IMR-90 (cell line): Measurements from ENCODE around the gene CNFN. TPM values are rescaled to one million over a fixed set of nuclear protein-coding genes. Genes with fewer than 3 reads are reported as not detected.

Experiments
- ATAC-seq: fragments of 200-7000 bp; cut with Tn5 transposase; 2 replicates; pipeline ENCODE4 v1.9.1; 2020; ENCODE audit warnings: low read depth, mild to moderate bottlenecking, moderate library complexity
- BruUV-seq: library from RNA; stranded (reverse); fragments of 400-500 nt; replicated peaks from 2 replicates; lab custom pipeline; 2021; lab: Mats Ljungman, UMichigan
- CTCF ChIA-PET: fragments of 300-600 bp; formaldehyde crosslinking; extraction: SDS; loops from one replicate; lab custom pipeline; 2021; ENCODE audit warnings: antibody characterized with exemption; lab: Yijun Ruan, JAX
- POLR2A ChIA-PET: fragments of 300-600 bp; sonication (Branson Sonifier 250); formaldehyde crosslinking; loops from one replicate; lab custom pipeline; 2022; ENCODE audit warnings: antibody characterized with exemption; ENCODE audit not compliant: unreplicated experiment; lab: Charles Lee
- DNase-seq: peaks from one replicate; pipeline ENCODE4 v3.0.0; 2013
- H2AFZ ChIP-seq: replicated peaks from 2 replicates; pipeline ENCODE3; 2013; ENCODE audit warnings: low read length, mild to moderate bottlenecking; ENCODE audit not compliant: poor library complexity
- H2AK5ac ChIP-seq: 2 replicates; pipeline ENCODE4 v1.6.1; 2013; ENCODE audit warnings: low read depth, low read length, inconsistent platforms
- H2AK9ac ChIP-seq: replicated peaks from 2 replicates; pipeline ENCODE3; 2013; ENCODE audit warnings: mild to moderate bottlenecking, low read depth, low read length, moderate library complexity; ENCODE audit not compliant: poor library complexity
- H2BK120ac ChIP-seq: 2 replicates; pipeline ENCODE4 v1.6.1; 2013; ENCODE audit warnings: low read depth, low read length, inconsistent platforms
- H2BK15ac ChIP-seq: 3 replicates; pipeline ENCODE4 v1.6.1; 2013; ENCODE audit warnings: low read depth, low read length, inconsistent platforms
- H2BK20ac ChIP-seq: 2 replicates; pipeline ENCODE4 v1.6.1; 2013; ENCODE audit warnings: low read depth, mild to moderate bottlenecking, inconsistent platforms, low read length, moderate library complexity
- H2BK5ac ChIP-seq: 2 replicates; pipeline ENCODE4 v1.6.1; 2013; ENCODE audit warnings: mild to moderate bottlenecking, low read depth, low read length, inconsistent platforms; ENCODE audit not compliant: poor library complexity, severe bottlenecking
- H3K14ac ChIP-seq: replicated peaks from 2 replicates; pipeline ENCODE4 v1.6.1; 2013; ENCODE audit warnings: low read depth, low read length, inconsistent platforms
- H3K18ac ChIP-seq: 2 replicates; pipeline ENCODE4 v1.6.1; 2013; ENCODE audit warnings: low read depth, low read length, control low read depth
- H3K23ac ChIP-seq: 2 replicates; pipeline ENCODE4 v1.6.1; 2013; ENCODE audit warnings: low read depth, low read length, inconsistent platforms
- H3K27ac ChIP-seq: 2 replicates; pipeline ENCODE4 v1.5.1; 2013; ENCODE audit warnings: mild to moderate bottlenecking, control low read depth, low read length; ENCODE audit not compliant: insufficient read depth
- H3K27me3 ChIP-seq: 2 replicates; pipeline ENCODE4 v1.6.1; 2013; ENCODE audit warnings: low read length; ENCODE audit not compliant: control insufficient read depth, insufficient read depth
- H3K36me3 ChIP-seq: 2 replicates; pipeline ENCODE4 v1.6.1; 2013; ENCODE audit warnings: low read length, mixed read lengths; ENCODE audit not compliant: control insufficient read depth, insufficient read depth
- H3K4ac ChIP-seq: 2 replicates; pipeline ENCODE4 v1.6.1; 2013; ENCODE audit warnings: low read depth, low read length, inconsistent platforms
- H3K4me1 ChIP-seq: 2 replicates; pipeline ENCODE4 v1.6.1; 2013; ENCODE audit warnings: low read length, mixed read lengths; ENCODE audit not compliant: control insufficient read depth, insufficient read depth
- H3K4me2 ChIP-seq: 2 replicates; pipeline ENCODE4 v1.6.1; 2013; ENCODE audit warnings: low read depth, mild to moderate bottlenecking, control low read depth, low read length, moderate library complexity
- H3K4me3 ChIP-seq: 2 replicates; pipeline ENCODE4 v1.5.1; 2013; ENCODE audit warnings: low read depth, mild to moderate bottlenecking, control low read depth, low read length, moderate library complexity; ENCODE audit not compliant: insufficient read depth
- H3K56ac ChIP-seq: 2 replicates; pipeline ENCODE4 v1.6.1; 2013; ENCODE audit warnings: low read length, inconsistent platforms; ENCODE audit not compliant: insufficient read depth; ENCODE audit errors: extremely low read depth
- H3K79me1 ChIP-seq, 2 experiments: 2 replicates each; pipeline ENCODE4 v1.6.1; 2013; ENCODE audit warnings: low read length in 2 of 2, inconsistent platforms in 1 of 2, low read depth in 1 of 2
- H3K9ac ChIP-seq: 2 replicates; pipeline ENCODE4 v1.6.1; 2013; ENCODE audit warnings: low read depth, low read length, control low read depth
- H3K9me1 ChIP-seq: 2 replicates; pipeline ENCODE4 v1.6.1; 2013; ENCODE audit warnings: low read length, inconsistent platforms; ENCODE audit not compliant: insufficient read depth
- H3K9me3 ChIP-seq: 2 replicates; pipeline ENCODE4 v1.6.1; 2013; ENCODE audit warnings: low read length; ENCODE audit not compliant: control insufficient read depth, insufficient read depth
- H4K20me1 ChIP-seq: 2 replicates; pipeline ENCODE4 v1.6.1; 2013; ENCODE audit warnings: low read length, inconsistent platforms; ENCODE audit not compliant: insufficient read depth
- H4K5ac ChIP-seq: 2 replicates; pipeline ENCODE4 v1.6.1; 2013; ENCODE audit warnings: mild to moderate bottlenecking, low read depth, low read length, control low read depth
- H4K8ac ChIP-seq, 2 experiments: 2 replicates each; pipeline ENCODE4 v1.6.1; 2013; ENCODE audit warnings: low read depth in 2 of 2, low read length in 2 of 2, control low read depth in 1 of 2, inconsistent platforms in 1 of 2
- H4K91ac ChIP-seq: 2 replicates; pipeline ENCODE4 v1.6.1; 2013; ENCODE audit warnings: low read depth, low read length, inconsistent platforms; ENCODE audit not compliant: insufficient read depth
- CEBPB ChIP-seq: IDR thresholded peaks from 2 replicates; pipeline ENCODE4 v1.6.1; 2012; ENCODE audit warnings: low read depth, low read length, improper control_type of control experiment
- CHD1 ChIP-seq: IDR thresholded peaks from 2 replicates; pipeline ENCODE4 v1.6.1; 2012; ENCODE audit warnings: low read depth, low read length, improper control_type of control experiment
- ELK1 ChIP-seq: fragments of 150-350 bp; IDR thresholded peaks from 2 replicates; pipeline ENCODE4 v1.6.1; 2016; ENCODE audit warnings: low read depth, mild to moderate bottlenecking, low read length, moderate library complexity, borderline replicate concordance
- FOS ChIP-seq: fragments of 150-350 bp; IDR thresholded peaks from 2 replicates; pipeline ENCODE4 v1.6.1; 2016; ENCODE audit warnings: low read depth, low read length
- MAFK ChIP-seq: IDR thresholded peaks from 2 replicates; pipeline ENCODE4 v1.6.1; 2012; ENCODE audit warnings: low read depth, low read length, improper control_type of control experiment
- MXI1 ChIP-seq: IDR thresholded peaks from 2 replicates; pipeline ENCODE4 v1.6.1; 2012; ENCODE audit warnings: low read depth, mild to moderate bottlenecking, low read length, moderate library complexity, borderline replicate concordance
- RAD21 ChIP-seq: IDR thresholded peaks from 2 replicates; pipeline ENCODE4 v1.6.1; 2012; ENCODE audit warnings: low read length, improper control_type of control experiment
- RFX5 ChIP-seq: IDR thresholded peaks from 2 replicates; pipeline ENCODE4 v1.8.0; 2012; ENCODE audit warnings: low read depth, mild to moderate bottlenecking, low read length, moderate library complexity
- WGBS, 2 experiments: methylation state at CpG; one replicate each; pipeline versions ENCODE4 v1.1.5 to v1.1.7; 2013; ENCODE audit warnings: missing lambda C conversion rate in 2 of 2; ENCODE audit not compliant: insufficient read length in 1 of 2; ENCODE audit errors: extremely low coverage in 2 of 2; 5-methylcytosine and 5-hydroxymethylcytosine counted together
- dilution Hi-C: fragments of 300-500 bp; cut with HindIII; formaldehyde crosslinking; loops from one replicate; pipeline ENCODE4 v1.14.3; 2018; ENCODE audit warnings: low sequenced_read_pairs; ENCODE audit not compliant: unreplicated experiment
- in situ Hi-C: fragments of 300-500 bp; cut with MboI; formaldehyde crosslinking; loops from 3 replicates; pipeline ENCODE4 v1.14.3; 2019; ENCODE audit warnings: low sequenced_read_pairs, inconsistent platforms, mixed read lengths
- intact Hi-C: fragments of 100-400 bp; cut with micrococcal nuclease; formaldehyde crosslinking; loops from 2 replicates; pipeline ENCODE4 v1.10.0; 2022
- polyA plus RNA-seq, 3 experiments: library from polyadenylated mRNA; depleted of rRNA; stranded (reverse); fragments of >200 nt; gene quantifications; 2 replicates each; pipeline ENCODE4 v1.2.3, GENCODE V29; 2012; ENCODE audit warnings: low replicate concordance in 1 of 3
- total RNA-seq: library from RNA; depleted of rRNA; stranded (reverse); fragments of >200 nt; gene quantifications from 2 replicates; pipeline ENCODE4 v1.2.3, GENCODE V29; 2012
- TF ChIP-seq, protein P1 (sequence below): fragments of 150-350 bp; IDR thresholded peaks from 2 replicates; pipeline ENCODE4 v1.6.1; 2017; ENCODE audit warnings: mild to moderate bottlenecking, antibody characterized with exemption, low read length, low read depth

The CNFN gene
- total and polyA plus RNA-seq, 2 of the 4 experiments (the other 2 are of a cell fraction), result 1.2 TPM; not detected in 1

GRCh38 chr19:42427313-42427712, 37.2 kb upstream of the CNFN start, which contains the start of gene LIPE:
LIPE (minus strand) TSS chr19:42427388; CDS start chr19:42427149, 239 bp downstream.
- H3K9me1 ChIP-seq, result peaks cover 4% of the 10 kb centered on the region; the same call in 1 of the 2 replicates
- H2AK9ac ChIP-seq, result no peak within 1 kb of the TSS
- no peaks in the 10 kb centered on the region for H3K9me3 ChIP-seq
- H2BK15ac ChIP-seq, result no peak within 1 kb of the TSS
- no peak within 1 kb of the TSS for H4K5ac ChIP-seq
- H3K23ac ChIP-seq, result no peak within 1 kb of the TSS
- H3K27ac ChIP-seq, result no peak within 1 kb of the TSS
- no peak for DNase-seq
- in situ Hi-C loops (no loop called here), dilution Hi-C loops (no loop called here), intact Hi-C loops (no loop called here)
- no TSS peak for BruUV-seq
- no peak within 1 kb of the TSS for H3K56ac ChIP-seq
- H3K79me1 ChIP-seq, result peaks cover 0 to 9% of the 10 kb centered on the region in 2 experiments; a peak in 2 of 4 replicates
- TF ChIP-seq RAD21 (no peak), MAFK (no peak), RFX5 (no peak), FOS (no peak), MXI1 (no peak), CHD1 (no peak), CEBPB (no peak), ELK1 (no peak)
- TF ChIP-seq, protein P1, sequence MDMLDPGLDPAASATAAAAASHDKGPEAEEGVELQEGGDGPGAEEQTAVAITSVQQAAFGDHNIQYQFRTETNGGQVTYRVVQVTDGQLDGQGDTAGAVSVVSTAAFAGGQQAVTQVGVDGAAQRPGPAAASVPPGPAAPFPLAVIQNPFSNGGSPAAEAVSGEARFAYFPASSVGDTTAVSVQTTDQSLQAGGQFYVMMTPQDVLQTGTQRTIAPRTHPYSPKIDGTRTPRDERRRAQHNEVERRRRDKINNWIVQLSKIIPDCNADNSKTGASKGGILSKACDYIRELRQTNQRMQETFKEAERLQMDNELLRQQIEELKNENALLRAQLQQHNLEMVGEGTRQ, result no peak
- no peak within 1 kb of the TSS for H3K9ac ChIP-seq
- H3K18ac ChIP-seq, result no peak within 1 kb of the TSS
- H3K4me3 ChIP-seq, result no peak within 1 kb of the TSS
- no peak within 1 kb of the TSS for H3K14ac ChIP-seq
- no peak within 1 kb of the TSS for H2BK5ac ChIP-seq
- ATAC-seq, result no peak
- WGBS, 2 experiments, result no CpG with 5 or more reads among the region's 4 CpGs
- H4K8ac ChIP-seq, result no peak within 1 kb of the TSS
- H3K36me3 ChIP-seq, result no peaks in the 10 kb centered on the region
- no peak within 1 kb of the TSS for H2AFZ ChIP-seq
- peaks cover 4% of the 10 kb centered on the region; the same call in 1 of the 2 replicates for H3K4me1 ChIP-seq
- no peak within 1 kb of the TSS for H3K4me2 ChIP-seq
- no peak within 1 kb of the TSS for H2AK5ac ChIP-seq
- ChIA-PET CTCF (no interaction called here), POLR2A (no interaction called here)
- no peak within 1 kb of the TSS for H4K91ac ChIP-seq
- no peak within 1 kb of the TSS for H3K4ac ChIP-seq
- no peak within 1 kb of the TSS for H2BK20ac ChIP-seq
- H2BK120ac ChIP-seq, result no peak within 1 kb of the TSS
- no peaks in the 10 kb centered on the region for H3K27me3 ChIP-seq
- H4K20me1 ChIP-seq, result no peaks in the 10 kb centered on the region
